ENCODE results near the gene ME2.
"Not testable (repeated sequence)": the region's sequence is repeated elsewhere in the genome, so short reads cannot be mapped to it uniquely, and the experiment has no call there.

The ME2 gene

DNA sequence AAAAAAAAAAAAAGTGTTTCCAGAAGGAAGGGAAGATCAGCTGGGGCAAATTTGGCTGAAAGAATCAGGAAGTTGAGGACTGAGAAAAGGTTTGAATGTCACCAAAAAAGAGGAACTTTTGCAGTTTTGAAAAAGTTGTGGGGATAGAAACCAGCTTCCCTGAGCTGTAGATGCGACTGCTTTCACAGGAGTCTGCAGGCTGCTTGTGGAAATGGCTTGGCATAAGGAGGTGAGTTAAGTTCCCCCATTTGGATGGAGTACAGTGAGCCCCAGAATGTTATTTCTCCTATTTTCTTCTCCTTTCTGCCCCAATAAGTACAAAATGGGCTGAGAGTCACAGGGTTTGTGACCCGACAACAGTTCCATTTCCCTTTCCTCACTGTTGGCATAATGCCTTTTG, 16.5 kb upstream of the ME2 start:
- no peak for DNase-seq

DNA sequence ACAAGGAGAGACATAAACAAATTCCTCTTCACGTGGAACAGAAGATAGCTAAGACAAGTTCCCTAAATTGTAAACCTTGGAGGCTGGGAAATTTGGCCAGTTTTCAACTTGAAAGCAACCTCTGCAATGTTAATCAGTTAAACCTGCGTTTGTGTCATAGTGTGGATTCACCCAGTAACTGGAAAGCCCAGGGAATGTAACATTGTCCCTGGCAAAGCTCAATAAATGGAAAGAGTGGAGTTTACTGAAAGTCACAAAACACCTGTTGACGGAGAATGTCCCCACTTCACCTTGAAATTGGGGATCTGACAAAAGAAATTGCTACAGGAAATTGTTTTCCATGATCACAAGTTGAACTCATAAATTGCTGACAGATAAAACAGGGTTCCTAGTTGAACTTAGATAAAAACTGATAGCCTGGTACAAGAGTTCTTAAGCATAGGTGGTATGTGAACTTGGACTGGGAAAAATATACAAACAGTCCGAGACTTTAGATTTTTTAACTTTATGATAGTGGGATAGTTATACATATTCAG, 15.0 kb upstream of the ME2 start:
- no peak for DNase-seq

DNA sequence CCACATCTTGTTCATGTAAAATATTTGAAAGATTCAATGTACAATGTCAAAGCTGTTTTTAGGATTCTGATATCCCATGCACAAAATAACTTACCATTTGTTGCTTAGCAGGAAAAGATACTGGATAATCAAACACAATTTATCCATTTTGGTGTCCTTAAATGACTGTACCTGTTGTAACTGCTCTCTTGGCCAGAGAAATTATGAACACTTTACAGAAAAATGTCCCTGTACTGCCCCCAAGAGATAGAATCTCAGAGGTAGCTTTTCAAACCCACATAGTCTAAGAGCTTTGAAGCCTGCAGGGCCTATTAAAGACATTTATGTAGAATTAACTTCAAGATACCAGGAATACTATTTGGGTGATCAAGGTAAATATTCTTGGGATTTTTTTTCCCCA, 12.2 kb upstream of the ME2 start:
- no peak for DNase-seq

DNA sequence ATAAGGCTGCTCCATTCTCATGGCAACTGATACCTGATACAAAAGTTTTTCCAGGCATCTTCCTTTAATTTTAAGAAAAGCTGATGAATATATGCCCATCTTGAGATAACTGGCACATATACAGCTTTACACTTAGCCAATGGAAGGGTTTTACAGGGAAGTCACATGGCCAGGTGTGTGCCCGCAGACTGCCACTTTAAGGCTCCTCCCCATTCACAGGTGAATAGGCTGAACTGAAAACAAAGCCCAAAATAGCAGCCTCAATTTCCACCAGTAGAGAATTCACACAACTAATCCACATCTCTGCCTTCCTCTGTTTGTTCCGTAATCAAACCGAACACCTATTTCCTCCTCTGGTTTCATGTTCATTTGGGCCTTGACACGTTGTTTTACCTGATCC, 9.8 kb upstream of the ME2 start:
- DNase-seq, result no peak

DNA sequence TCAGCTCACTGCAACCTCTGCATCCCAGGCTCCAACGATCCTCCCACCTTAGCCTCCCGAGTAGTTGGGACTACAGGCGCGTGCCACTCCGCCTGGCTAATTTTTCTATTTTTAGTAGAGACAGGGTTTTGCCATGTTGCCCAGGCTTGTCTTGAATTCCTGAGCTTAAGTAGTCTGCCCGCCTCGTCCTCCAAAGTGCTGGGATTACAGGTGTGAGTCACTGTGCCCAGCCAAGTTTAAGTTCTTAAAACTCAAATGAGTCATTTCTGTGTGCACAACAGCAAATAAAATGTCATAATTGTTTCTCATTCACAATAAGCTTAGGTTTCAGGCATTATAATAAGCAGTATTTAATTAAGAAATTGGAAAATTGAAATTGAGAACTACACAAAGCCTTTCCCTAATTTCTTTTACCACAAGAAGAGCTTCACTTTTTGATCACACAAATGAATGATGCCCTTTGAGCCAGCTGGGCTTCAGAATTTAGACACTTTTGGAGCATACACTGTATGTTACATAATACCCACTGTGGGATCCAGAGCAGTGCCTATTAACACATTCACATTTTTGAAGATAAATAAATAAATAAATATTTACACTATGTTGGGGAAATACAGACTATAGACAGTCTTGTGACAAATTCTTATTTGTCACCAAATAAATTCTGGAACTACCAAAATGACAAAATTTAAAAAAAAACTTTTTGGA, 8.6 kb upstream of the ME2 start:
- DNase-seq, result no peak

DNA sequence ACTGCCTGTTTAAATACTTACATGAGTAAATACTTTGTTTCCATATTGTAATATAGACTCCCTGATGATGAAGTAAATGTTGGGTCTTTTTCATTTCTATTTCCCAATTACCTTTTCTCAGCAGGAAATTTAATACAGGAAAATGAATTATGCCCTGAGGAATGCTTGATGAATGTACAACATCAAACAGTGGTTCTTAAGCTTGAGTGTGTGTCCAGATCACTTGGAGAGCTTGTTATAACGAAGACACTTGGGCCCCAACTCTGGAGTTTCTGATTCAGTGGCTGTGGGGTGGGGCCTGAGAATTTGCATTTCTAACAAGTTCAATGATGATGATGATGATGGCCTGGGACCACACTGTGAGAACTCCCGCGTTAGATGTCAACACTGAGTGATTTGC, 7.1 kb upstream of the ME2 start:
- DNase-seq, result no peak

DNA sequence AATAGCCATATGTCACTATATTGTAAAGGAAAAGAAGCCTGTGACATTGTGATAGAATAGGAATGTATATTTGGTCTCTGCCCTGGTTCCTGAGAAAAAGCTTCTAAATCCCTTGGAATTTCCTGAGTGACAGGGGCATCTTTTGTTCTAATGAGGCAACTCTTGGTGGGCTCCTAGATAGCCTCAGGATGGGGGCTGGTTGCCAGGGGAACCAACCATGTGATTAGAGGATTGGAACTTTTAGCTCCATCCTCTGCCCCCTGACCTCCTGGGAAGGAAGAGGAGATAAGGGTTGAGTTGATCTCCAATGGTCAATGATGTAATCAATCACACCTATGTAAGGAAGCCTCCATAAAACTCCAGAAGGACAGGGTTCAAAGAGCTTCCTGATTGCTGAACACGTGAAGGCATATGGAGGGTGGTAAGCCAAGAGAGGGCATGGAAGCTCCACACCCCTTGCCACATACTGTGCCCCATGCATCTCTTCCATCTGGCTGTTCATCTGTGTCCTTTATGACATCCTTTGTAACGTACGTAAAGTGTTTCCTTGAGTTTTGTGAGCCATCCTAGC, 2.9 kb upstream of the ME2 start:
- DNase-seq, result no peak

DNA sequence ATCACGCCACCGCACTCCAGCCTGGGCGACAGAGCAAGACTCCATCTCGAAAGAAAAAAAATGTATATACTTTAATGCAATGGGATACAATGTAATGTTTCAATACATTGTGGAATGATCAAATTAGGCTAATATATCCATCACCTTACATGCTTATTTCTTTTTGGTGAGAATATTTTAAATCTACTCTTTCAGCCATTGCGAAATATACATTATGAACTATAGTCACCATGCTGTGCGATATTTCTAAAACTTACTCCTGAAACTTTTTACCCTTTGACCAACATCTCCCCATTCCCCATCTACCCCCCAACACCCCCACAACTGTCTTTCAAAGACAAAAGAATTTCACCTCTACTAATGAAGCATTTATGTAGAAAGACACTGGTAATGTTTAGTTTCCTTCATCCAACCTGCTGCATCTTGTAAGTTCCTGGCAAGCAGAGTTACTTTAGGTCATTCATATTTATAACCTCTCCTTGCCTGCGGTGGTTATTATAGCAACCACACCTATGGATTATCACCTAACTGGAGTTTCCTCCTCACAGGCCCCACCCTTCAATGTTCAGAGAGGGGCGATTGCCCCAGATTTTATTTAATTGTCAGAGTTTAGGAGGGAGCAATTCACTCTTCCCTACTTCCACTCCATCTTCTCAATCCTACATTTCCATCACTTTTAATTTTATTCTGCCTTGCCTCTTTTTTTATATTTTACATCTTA, 1.2 kb upstream of the ME2 start:
- no peak for DNase-seq

DNA sequence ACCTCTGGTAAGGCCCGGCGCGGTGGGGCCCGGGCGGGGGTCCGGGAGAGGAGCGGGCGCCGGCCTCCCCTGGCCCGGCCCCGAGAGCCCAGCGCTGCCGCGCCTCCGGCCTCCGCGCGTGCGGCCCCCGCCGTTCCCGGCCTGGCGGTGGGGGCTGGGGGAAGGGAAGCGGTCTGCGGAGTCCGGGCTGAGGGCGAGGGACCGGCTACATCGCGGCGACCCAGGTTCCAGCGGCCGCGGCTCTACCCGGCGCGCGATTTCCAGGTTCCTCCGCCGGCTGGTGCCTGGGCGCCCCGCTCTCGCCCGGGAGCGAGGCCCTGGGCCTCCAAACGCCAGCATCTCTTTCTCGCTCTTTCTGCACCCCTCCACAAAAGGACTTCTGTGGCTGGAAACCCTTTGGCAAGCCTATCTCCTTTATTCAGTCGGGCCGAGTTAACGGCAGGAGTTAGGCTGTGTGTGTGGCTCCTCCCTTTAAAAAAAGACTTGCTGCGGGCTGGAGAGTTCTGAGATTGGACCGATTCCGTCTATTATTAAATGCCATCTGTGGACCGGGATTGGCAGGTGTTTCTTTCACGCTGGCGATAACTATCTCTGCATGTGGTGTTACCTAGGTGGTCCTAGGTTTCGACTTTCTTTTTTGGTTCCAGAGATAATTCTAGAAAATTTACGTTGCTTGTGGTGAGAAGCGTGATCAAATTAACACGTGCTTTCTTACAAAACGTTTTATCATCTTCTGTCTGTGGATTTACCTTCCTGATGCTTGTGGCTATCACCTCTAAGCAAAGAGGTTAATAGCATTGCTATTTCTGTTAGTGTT, 592 bp downstream of the ME2 start:
- DNase-seq, result peak; percentile 80

DNA sequence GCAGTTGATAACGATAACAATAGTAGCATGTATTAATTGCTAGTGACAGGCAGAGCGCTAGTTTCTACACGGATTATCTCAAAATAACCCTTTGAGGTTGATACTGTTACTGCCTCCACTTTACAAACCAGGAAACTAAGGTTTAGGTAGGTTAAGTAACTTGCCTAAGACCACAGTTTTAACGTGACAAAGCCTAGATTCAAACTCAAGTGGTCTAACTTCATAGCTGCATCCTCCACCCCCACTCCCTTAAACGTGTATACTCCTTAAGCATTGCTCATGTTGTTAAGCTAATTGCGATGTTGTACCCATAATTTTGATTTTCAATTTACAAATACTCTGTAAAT, 1.2 kb downstream of the ME2 start:
- DNase-seq, result no peak

DNA sequence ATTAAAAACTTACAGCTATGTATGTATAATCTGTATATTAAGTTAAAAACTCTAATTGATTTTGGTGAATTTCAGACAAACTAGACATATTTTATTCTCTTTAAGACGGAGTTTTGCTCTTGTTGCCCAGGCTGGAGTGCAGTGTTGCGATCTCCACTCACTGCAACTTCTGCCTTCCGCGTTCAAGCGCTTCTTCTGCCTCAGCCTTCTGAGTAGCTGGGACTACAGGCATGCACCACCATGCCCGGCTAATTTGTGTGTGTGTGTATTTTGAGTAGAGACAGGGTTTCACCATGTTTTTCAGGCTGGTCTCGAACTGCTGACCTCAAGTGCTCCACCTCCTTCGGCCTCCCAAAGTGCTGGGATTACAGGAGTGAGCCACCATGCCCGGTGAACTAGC, 2.0 kb downstream of the ME2 start:
- not testable (repeated sequence) for DNase-seq

DNA sequence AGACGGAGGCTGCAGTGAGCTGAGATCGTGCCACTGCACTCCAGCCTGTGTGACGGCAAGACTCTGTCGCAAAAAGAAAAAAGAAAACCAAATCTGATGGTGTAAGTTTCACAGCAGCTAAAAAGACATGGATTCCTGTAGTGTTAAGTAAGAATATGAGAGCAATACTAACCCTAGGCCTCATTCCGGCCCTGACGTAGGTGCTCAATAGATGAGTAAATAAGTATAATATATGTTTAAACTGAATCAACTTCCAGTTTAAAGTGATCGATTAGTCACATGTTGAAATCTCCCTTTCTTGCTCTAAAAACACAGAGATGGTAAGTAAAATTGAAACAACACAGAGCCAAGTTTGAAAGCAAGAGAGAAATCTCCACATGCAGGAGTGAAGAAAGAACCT, 8.0 kb downstream of the ME2 start:
- DNase-seq, result no peak

DNA sequence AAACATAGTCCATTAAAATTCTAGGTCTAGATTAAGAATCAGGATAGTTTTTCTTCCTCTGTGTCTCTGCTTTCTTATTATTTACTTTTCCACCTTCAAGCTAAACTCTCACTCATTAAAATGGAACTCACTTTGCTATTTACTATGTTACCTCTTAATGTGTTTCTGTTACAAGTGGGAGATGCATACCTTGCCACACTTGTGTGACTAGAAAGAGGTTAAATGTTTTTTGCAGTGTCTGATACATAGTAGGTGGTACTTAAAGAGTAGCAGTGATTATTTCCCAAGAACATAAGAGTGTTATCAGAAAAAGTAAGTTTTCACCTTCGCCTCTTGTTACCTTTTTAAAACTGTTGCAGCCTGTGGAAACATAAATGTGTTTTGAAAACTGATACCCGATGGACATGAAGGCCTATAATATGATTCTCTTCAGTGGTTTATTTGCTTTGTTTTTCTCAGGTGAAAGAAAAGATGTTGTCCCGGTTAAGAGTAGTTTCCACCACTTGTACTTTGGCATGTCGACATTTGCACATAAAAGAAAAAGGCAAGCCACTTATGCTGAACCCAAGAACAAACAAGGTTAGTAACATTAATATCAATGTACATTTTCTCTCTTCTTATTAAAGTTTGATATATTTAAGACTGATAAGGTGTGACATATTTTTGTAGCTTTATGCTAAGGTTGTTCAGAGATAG, 16.6 kb downstream of the ME2 start:
- DNase-seq, result no peak

DNA sequence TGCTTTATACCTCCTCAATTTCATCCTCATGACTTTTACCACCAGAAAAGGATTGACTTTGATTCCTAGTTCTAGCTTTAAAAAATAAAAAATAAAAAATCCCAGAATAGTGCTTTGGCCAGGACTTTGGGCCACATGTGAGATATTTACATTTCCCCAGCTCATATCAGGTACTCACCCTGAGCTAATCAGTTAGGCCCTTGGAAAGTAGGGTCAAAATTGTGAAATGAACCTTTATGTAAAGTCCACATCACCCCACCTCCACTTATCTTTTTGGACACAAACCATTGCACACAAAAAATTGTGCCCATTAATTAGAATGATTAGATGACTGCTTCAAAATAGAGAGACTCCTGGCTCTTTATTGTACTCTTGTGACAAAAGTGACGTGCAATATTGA, 17.2 kb downstream of the ME2 start:
- no peak for DNase-seq

DNA sequence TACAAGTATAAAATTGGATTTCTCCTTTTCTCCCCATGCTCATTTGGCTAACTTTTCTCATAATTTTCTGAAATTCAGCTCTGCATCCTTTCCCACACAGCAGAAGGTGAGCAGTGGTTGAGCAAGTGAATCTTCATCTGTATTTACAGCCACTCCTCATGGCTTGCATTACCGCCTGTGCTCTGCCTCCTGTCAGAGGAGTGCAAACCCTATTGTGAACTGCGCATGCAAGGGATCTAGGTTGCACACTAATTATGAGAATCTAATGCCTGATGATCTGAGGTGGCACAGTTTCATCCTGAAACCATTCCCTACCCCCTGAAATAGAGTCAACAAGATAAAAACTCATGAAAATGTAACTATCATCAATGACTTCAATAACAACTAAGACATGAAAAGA, 20.0 kb downstream of the ME2 start:
- no peak for DNase-seq

DNA sequence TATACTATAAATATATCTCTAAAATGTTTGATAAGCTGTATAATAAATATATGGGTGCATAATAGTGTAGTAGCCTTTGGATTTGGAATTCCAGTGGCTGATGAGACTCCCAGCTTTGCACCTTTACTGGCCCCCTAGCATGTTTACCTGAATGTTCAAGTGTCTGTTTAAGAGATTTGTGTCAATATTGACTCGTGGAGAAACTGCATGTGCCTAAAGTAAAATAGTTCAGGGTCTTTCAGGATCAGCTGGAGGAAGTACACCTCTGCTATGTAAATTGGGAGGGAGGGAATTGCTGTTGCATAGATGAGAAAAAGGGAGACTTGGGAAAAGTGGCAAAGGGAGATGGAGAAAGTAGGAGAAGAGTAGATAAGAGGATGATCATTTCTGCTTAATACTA, 23.9 kb downstream of the ME2 start:
- no peak for DNase-seq

DNA sequence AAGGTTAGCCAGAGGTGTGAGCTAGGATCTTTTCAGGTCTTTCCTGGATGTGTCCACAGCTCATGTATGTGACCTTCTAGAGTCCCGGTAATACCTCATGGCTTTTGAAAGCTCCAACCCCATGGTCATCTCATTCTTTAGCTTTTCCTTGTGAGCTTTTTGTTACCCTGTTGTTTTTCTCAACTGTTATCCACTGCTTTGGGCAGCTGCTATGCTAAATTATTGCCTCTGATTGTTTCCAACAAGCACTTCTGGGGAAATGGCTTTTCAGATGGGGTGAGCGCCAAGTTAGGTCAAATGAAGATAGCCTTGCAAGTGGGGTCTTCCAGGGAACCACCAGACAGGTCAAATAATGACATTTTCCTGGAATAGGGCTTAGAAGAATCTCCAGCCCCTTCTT, 27.9 kb downstream of the ME2 start:
- no peak for DNase-seq

DNA sequence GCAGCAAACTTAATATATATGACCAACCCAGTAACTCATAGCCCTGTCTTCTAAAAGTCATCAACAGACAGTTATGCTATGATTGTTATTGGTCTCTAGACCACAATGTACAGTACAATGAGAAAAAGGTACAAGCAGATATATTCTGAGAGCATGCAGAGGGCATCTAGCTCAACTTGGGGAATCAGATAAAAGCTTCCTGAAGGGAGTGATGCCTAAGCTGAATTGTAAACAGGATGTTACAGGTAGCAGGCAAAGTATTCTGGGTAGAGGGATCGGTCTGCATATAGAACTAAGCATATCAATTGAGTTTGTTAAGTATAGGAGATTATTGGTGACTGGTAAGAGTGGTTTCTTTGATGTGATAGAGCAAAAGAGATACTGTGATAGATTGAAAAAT, 30.3 kb downstream of the ME2 start:
- DNase-seq, result no peak

DNA sequence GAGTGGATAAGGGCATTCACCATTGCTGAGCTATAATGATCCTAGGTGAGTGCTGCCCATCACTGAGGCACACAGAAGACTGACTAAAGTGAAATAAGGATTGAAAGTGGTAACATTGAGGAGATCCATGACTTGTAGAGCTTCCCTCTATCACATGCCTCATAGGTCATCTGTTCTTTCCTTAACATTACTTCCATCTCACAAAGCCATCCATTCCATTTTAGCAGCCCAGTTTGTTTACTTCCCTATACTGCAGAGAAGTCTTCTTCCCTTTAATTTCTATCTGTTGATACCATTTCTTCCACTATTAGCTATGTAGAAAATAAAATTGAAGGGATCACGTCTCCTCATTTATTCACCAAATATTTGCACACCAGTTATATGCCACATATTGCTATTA, 32.1 kb downstream of the ME2 start:
- no peak for DNase-seq

DNA sequence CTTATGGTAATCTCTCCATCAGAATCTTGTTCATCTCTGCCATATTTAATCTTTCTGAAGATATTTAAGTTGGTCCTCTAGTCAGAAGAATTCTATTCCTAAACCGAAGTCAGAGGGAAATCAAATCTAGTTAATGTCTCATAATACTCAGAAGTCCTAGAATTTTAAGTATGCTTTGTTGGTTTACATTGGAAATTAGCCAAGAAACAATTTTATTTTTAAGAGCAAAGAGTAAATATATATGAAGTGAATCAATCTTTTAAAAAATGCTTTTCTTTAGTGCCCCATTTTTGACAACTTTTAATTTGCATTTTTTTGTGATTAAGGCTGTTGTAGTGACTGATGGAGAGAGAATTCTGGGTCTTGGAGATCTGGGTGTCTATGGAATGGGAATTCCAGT, 38.1 kb downstream of the ME2 start:
- DNase-seq, result no peak

DNA sequence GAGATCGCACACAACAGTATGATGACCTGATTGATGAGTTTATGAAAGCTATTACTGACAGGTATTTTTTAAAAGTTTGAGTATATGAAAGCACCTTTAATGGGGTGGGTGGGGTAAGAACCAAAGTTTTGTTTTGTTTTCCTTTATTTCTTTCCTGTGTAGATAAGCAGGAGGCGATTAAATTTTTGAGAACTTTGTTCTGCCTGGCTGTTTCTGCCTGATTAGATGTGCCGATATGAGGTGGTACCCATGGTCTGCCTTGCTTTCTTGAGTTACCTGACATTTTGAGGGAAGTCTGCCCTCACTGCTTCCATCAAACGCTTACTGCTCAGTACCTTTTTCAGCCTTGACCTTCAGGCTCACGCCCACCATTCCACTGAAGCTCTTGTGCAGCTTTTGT, 39.2 kb downstream of the ME2 start:
- no peak for DNase-seq

DNA sequence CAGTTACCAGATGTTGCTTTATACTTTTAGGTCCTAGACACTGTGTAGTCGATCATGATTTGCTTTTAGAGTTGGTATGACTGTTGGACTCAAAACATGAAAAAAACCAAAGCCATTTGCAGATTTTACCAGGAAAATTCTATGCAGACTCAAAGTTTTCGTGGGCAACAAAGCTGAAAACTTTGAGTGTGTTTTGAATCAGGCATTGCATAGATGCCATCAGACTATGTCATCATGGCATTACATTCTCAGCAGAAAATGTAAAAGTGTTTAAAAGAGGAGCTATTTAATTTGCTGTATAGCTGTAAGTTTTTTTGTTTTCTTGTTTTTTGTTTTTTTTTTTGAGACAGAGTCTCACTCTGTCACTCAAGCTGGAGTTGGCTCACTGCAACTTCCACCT, 45.5 kb downstream of the ME2 start:
- no peak for DNase-seq

DNA sequence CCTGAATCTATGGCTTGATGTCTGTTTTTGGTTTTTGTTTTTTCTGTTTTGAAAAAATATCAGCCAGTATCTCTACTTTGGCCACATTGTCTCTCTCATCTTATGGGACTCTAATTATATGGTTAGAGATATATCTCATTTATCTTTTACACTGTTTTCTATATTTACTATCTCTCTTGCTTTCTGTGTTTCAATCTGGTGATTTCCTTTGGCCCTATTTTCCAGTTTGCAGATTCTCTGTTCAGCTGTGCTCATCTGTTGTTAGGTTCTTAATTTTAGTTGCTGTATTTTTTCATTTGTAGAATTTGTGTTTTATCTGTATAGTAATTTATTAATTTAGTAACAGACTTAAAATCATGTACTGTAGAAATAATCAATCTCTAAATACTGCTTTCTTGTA, 47.6 kb downstream of the ME2 start:
- DNase-seq, result no peak
